WI38 (cell line): Measurements from ENCODE around the gene GUCD1.

ENCODE experiments used
- H3K4me3 ChIP-seq: 2 replicates; pipeline ENCODE4 v1.5.1; 2011; ENCODE audit warnings: low read depth, mild to moderate bottlenecking, control low read depth, low read length
- TF ChIP-seq, protein P1 (sequence below): IDR thresholded peaks from 2 replicates; pipeline ENCODE4 v1.5.1; 2012; ENCODE audit warnings: low read depth, mild to moderate bottlenecking, control low read depth, low read length

Gene GUCD1

DNA sequence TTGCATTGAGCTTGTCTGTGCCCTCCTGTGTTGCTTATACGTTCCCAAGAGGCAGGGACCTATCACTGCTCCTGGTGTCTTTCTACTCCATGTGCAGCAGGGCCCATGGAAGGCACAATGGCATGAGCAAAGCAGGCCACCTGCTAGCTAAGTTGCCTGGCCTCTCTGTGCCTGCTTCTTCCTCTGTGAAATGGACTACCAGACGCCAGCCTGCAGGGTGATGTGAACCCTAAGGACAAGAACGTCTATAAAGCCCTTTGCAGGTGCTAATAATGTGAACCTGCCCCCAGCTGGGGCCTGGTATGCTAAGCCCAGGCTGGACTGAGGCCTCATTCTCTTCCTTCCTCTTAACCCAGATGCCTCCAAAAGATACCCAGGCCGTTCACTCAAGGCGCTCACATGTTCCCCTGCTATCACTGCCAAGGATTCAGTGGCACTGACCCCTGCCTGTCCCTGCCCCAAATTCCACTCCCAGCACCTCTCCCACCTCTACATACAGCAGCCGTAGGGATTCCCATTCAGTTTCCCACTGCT is 4.0 kb downstream of the GUCD1 start:
- TF ChIP-seq, protein P1, sequence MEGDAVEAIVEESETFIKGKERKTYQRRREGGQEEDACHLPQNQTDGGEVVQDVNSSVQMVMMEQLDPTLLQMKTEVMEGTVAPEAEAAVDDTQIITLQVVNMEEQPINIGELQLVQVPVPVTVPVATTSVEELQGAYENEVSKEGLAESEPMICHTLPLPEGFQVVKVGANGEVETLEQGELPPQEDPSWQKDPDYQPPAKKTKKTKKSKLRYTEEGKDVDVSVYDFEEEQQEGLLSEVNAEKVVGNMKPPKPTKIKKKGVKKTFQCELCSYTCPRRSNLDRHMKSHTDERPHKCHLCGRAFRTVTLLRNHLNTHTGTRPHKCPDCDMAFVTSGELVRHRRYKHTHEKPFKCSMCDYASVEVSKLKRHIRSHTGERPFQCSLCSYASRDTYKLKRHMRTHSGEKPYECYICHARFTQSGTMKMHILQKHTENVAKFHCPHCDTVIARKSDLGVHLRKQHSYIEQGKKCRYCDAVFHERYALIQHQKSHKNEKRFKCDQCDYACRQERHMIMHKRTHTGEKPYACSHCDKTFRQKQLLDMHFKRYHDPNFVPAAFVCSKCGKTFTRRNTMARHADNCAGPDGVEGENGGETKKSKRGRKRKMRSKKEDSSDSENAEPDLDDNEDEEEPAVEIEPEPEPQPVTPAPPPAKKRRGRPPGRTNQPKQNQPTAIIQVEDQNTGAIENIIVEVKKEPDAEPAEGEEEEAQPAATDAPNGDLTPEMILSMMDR: no peak

DNA sequence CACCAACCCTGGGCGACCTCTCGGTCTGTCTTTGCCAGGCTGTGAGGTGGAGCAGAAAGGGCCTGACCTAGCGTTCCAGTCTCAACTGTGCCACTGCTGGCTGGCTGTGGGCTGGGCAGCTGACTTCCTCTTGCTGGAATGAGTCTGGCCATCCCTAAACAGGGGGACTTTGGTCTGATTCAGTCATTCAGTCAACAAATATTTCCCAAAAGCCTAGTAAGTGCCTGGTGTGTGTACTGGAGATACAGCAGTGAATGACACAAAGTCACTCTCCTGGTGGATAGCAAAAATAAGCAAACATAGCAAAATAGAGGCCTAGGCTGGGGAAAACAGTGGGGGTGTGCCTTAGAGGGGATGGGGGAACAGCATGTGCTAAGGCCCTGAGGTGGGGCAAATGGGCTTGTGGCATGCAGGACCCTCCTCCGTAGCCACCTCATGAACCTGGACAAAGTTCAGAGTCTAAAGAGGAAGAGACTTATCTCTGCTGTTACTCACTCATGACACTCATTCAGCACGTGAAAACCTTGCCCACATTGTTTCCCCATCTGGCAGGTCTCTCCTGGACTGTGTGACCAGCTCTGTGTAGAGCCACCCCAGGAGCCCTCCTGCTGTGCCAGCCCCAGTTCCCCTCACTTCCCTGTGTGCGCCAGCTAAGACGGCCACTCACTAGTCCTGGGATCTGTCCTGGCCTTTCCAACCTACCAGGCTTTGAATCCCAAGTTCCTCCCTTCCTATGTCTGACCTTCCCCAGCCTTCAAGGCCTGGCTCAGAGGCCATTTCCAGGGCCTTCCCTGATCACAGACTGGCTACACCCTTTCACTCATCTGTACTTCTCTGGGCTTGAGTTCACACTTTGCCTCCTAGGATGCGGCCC is 4.7 kb downstream of the GUCD1 start:
- no peak overlapping the region for H3K4me3 ChIP-seq
- TF ChIP-seq, protein P1: no peak

More for the DNA sequence above, 4.0 kb downstream of the GUCD1 start:
- H3K4me3 ChIP-seq: no peak overlapping the region

DNA sequence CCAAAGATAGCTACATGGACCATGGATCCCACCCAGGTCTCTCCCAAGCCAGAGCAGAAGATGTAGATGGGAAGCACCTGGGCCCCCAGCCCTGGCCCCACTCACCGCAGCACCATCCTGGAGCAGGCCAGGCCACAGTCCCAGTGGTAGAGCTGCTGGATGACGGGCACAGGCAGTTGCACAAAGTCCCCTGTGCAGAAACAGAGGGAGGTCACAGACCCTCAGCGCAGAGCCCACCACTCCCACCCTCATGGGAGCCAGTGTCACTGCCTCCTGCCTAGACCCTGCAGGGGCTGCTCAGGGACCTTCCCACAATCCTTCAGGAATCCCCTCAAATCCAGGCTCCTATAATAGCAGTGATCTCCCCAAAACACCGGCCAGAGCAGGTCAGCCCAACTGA is 6.1 kb downstream of the GUCD1 start:
- no peak overlapping the region for H3K4me3 ChIP-seq
- TF ChIP-seq, protein P1: no peak

DNA sequence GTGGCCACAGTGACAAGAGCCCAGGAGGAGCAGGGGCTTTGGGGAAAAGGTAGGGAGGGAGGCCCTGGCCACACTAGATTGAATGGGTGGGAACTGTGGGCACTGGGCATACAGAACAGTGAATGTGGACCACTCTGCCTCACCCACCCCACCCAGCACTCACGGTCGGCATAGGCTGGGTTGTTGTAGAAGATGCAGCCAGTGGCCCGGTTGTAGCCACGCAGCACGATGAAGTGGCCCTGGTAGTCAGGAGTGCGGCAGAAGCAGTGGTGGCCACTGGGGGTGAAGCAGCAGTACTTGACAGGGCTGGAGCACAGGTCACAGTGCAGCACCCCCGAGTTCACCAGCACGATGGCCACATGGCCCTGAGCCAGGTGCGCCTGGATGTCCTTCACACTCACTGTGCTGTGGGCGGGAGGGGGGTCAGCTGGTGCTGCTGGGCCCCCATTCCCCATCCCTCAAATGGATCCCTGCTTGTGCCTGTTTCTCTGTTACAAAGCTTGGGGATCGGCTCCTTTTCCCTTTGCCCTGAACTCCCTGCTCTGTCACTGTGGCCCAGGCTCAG is 11.2 kb downstream of the GUCD1 start:
- no peak overlapping the region for H3K4me3 ChIP-seq
- TF ChIP-seq, protein P1: no peak

DNA sequence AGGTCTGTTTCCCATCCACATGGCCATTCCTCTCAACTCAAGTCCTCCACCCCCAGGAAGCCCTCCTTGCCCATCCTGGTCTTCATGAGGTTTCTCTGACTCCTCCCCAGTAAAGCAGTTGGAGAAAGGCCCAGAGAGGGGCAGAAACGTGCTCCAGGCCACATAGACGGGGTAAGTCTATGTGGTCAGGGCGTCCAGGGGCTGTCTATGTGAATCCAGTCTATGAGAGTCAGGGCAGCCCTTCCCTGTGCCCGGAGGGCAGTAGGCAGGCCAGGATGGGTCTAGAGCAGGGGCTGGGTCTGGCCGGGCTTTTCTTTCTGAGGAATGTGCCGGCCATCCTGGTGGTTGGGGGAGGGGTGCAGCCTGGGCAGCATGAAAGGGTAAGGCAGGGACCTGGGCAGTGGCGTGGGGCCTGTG is 11.7 kb downstream of the GUCD1 start:
- TF ChIP-seq, protein P1: no peak
- no peak overlapping the region for H3K4me3 ChIP-seq

DNA sequence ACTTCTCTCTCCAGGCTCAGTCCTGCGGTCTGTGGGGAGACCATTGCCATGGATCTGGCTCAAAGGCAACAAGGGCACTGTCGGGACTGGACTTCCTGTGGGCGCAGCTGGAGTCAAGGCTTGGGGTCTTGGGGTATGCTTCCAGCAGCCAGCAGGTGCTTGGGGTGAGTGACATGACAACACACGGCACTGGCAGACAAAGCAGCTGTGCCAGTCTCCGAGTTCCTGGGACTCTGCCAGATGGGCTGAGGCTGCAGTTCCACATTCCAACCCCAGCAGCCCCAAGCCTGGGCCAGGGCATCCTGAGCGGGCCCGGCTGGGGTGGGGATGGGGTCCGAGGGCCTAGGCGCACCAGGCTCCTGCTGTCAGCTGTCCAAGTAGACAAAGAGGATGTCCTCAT is 12.3 kb downstream of the GUCD1 start:
- no peak overlapping the region for H3K4me3 ChIP-seq
- TF ChIP-seq, protein P1: no peak
